Adrenal gland (tissue), 5 donors: Measurements from ENCODE around the gene ACBD6.

Experiments
- POLR2A ChIP-seq, 2 donors: fragments of 450-650 bp; IDR thresholded peaks; one replicate each; pipeline ENCODE4 v1.6.1; 2017; ENCODE audit warnings: antibody characterized with exemption in 2 of 2, mild to moderate bottlenecking in 2 of 2, moderate library complexity in 1 of 2
- TF ChIP-seq, protein P1 (sequence below), 6 experiments: fragments of 450-650 bp in 4 of 6; fragments of 200-600 bp in 2 of 6; sonication (generic) in 1 of 6; IDR thresholded peaks; 1 replicate in 5 of 6; 2 replicates in 1 of 6; pipeline versions ENCODE4 v1.5.1 to v1.8.0; 2016 to 2021; ENCODE audit warnings: antibody characterized with exemption in 6 of 6, mild to moderate bottlenecking in 2 of 6, moderate library complexity in 1 of 6
- donor health status: DM: no; HTN: no; CAD: no.

DNA sequence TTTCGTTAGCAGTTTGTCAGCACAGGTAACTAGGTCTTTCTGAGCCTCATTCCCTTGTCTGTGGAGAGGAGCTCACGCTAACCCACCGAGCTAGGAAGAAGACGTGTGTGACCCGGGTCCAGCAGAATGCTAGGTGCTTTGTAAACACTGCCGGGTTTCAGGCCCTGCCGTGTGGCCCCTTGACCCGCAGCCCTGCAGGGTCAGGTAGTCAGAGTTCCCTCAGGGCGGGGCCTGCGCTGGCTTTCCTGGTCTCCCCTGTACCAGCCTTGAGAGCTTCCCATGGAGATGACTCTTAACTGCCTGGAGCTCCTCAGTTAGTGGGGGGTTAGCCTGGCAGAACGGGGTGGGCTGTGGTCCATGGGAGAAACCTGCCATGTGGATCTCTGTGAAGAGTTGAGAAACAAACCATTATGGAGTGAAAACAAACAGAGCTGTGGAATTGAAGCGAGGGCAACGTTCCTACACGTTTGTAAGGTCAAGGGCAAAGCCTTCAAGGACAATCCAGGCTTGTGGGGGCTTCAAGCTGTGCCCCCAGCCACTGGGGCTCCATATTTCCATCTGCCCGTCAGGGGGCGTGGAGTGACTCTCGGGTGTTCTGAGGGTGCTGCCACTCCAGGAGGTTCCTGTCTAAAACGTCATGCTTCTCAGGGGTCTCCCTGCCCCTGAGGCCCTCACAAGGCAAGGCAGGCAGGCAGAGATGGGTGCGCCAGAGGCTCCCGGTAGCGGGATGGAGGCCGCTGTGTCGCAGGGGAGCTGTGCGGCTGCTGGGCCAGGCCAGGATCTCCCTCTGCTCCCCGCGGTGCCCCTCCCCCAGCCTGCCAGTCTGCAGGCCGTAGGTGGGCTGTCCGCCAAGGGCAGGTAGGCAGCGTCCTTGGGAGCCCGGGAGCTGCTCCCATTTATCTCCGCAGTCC is 248.5 kb downstream of the ACBD6 start:
- TF ChIP-seq, protein P1, sequence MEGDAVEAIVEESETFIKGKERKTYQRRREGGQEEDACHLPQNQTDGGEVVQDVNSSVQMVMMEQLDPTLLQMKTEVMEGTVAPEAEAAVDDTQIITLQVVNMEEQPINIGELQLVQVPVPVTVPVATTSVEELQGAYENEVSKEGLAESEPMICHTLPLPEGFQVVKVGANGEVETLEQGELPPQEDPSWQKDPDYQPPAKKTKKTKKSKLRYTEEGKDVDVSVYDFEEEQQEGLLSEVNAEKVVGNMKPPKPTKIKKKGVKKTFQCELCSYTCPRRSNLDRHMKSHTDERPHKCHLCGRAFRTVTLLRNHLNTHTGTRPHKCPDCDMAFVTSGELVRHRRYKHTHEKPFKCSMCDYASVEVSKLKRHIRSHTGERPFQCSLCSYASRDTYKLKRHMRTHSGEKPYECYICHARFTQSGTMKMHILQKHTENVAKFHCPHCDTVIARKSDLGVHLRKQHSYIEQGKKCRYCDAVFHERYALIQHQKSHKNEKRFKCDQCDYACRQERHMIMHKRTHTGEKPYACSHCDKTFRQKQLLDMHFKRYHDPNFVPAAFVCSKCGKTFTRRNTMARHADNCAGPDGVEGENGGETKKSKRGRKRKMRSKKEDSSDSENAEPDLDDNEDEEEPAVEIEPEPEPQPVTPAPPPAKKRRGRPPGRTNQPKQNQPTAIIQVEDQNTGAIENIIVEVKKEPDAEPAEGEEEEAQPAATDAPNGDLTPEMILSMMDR (IDR thresholded peaks at IDR 0.05): no peak
- no peak for TF ChIP-seq POLR2A (IDR thresholded peaks at IDR 0.05)
